K562 (cell line): ENCODE data around the gene SOWAHA. TPM values are rescaled to one million over a fixed set of nuclear protein-coding genes. Genes with fewer than 3 reads are reported as not detected.
"Not testable (repeated sequence)": the region's sequence is repeated elsewhere in the genome, so short reads cannot be mapped to it uniquely, and the experiment has no call there.

ENCODE experiments used
- ATAC-seq: fragments of 200-7000 bp; cut with Tn5 transposase; 3 replicates; pipeline ENCODE4 v1.9.1; 2020; ENCODE audit warnings: moderate library complexity
- BruUV-seq: library from RNA; stranded (reverse); fragments of 400-500 nt; replicated peaks from 2 replicates; lab custom pipeline; 2021; lab: Mats Ljungman, UMichigan
- CTCF ChIA-PET: fragments of 300-600 bp; formaldehyde crosslinking; extraction: SDS; loops from one replicate; lab custom pipeline; 2021; ENCODE audit warnings: low intra/inter-chr PET ratio; lab: Yijun Ruan, JAX
- POLR2A ChIA-PET: fragments of 300-600, 350-650 bp; sonication (Branson Sonifier 250); formaldehyde crosslinking; extraction: SDS; loops from one replicate; lab custom pipeline; 2021; ENCODE audit warnings: antibody characterized with exemption, inconsistent platforms; lab: Yijun Ruan, JAX
- DNase-seq, 4 experiments: peaks; one replicate each; pipeline versions ENCODE4 v3.0.0 to v3.0.0-alpha.2; 2011 to 2018; ENCODE audit warnings: low spot score in 3 of 4, mixed read lengths in 3 of 4; ENCODE audit errors: extremely low read depth in 1 of 4
- FAIRE-seq: peaks from 2 replicates; lab custom pipeline; 2011; peaks lifted over from hg19 to GRCh38; lab: Jason Lieb, UNC
- H2AFZ ChIP-seq: 2 replicates; pipeline ENCODE4 v1.6.0; 2011; ENCODE audit warnings: low read depth, low read length, control low read depth, inconsistent platforms
- H3K27ac ChIP-seq: fragments of 200-600 bp; 3 replicates; pipeline ENCODE4 v1.8.0; 2011; ENCODE audit warnings: low read depth, mild to moderate bottlenecking, control low read depth, inconsistent platforms, low read length, moderate library complexity, mixed read lengths; ENCODE audit errors: extremely low read depth
- H3K27me3 ChIP-seq, 2 experiments: fragments of 300-600 bp in 1 of 2; 2 replicates in 1 of 2; 3 replicates in 1 of 2; pipeline versions ENCODE4 v1.6.0 to v1.8.0; 2011; ENCODE audit warnings: inconsistent platforms in 2 of 2, low read length in 2 of 2, mild to moderate bottlenecking in 1 of 2, mixed read lengths in 1 of 2, moderate library complexity in 1 of 2; ENCODE audit not compliant: control insufficient read depth in 2 of 2, insufficient read depth in 2 of 2
- H3K36me3 ChIP-seq: fragments of 300-600 bp; 3 replicates; pipeline ENCODE4 v1.8.0; 2011; ENCODE audit warnings: mild to moderate bottlenecking, low read length, inconsistent platforms; ENCODE audit not compliant: control insufficient read depth, insufficient read depth
- H3K4me1 ChIP-seq, 2 experiments: fragments of 200-600 bp in 1 of 2; replicated peaks in 1 of 2; 2 replicates in 1 of 2; 3 replicates in 1 of 2; pipeline versions ENCODE4 v1.5.1 to v1.8.0; 2011; ENCODE audit warnings: inconsistent platforms in 2 of 2, low read length in 2 of 2, mild to moderate bottlenecking in 1 of 2, mixed read lengths in 1 of 2, moderate library complexity in 1 of 2; ENCODE audit not compliant: control insufficient read depth in 2 of 2, insufficient read depth in 2 of 2
- H3K4me2 ChIP-seq: 2 replicates; pipeline ENCODE4 v1.6.1; 2011; ENCODE audit warnings: low read length, control low read depth, inconsistent platforms, mixed read lengths; ENCODE audit not compliant: insufficient read depth
- H3K4me3 ChIP-seq: fragments of 200-600 bp; sonication (generic), shearing (Covaris generic); 2 replicates; pipeline ENCODE4 v1.5.1; 2016; ENCODE audit warnings: control low read depth, inconsistent platforms
- H3K79me2 ChIP-seq: fragments of 200-600 bp; 3 replicates; pipeline ENCODE4 v1.8.0; 2011; ENCODE audit warnings: low read length, inconsistent platforms; ENCODE audit not compliant: control insufficient read depth, insufficient read depth
- H3K9ac ChIP-seq, 2 experiments: 2 replicates each; pipeline versions ENCODE4 v1.6.0 to v1.6.1; 2011; ENCODE audit warnings: low read depth in 2 of 2, low read length in 2 of 2, control low read depth in 1 of 2, inconsistent platforms in 1 of 2, mild to moderate bottlenecking in 1 of 2, mixed read lengths in 1 of 2; ENCODE audit not compliant: insufficient read depth in 1 of 2
- H3K9me1 ChIP-seq: one replicate; pipeline ENCODE4 v1.6.0; 2011; ENCODE audit warnings: inconsistent platforms, mild to moderate bottlenecking, low read length, moderate library complexity; ENCODE audit not compliant: control insufficient read depth, insufficient read depth
- H3K9me3 ChIP-seq: replicated peaks from 2 replicates; pipeline ENCODE4 v1.5.1; 2011; ENCODE audit warnings: low read depth, low read length, inconsistent platforms; ENCODE audit not compliant: control insufficient read depth, insufficient read depth
- H4K20me1 ChIP-seq: replicated peaks from 2 replicates; pipeline ENCODE4 v1.6.1; 2011; ENCODE audit warnings: low read length, inconsistent platforms, mixed read lengths; ENCODE audit not compliant: control insufficient read depth, insufficient read depth
- SPI1 ChIP-seq: IDR thresholded peaks from 2 replicates; pipeline ENCODE4 v1.6.1; 2011; ENCODE audit warnings: low read depth, low read length, control low read depth, borderline replicate concordance
- ZNF146 ChIP-seq: IDR thresholded peaks from one replicate; pipeline ENCODE4 v1.6.1; 2018; ENCODE audit warnings: missing compliant biosample characterization; ENCODE audit not compliant: unreplicated experiment
- WGBS: fragments of 100-300 bp; shearing (Covaris generic); methylation state at CpG from one replicate; pipeline ENCODE4 v1.1.6; 2016; ENCODE audit warnings: low coverage, mixed read lengths; ENCODE audit not compliant: insufficient coverage; ENCODE audit errors: missing lambda C conversion rate; 5-methylcytosine and 5-hydroxymethylcytosine counted together
- in situ Hi-C: fragments of 300-500 bp; cut with MboI; formaldehyde crosslinking; loops from 4 replicates; pipeline ENCODE4 v1.15.0; 2018; ENCODE audit warnings: inconsistent platforms, mixed read lengths
- intact Hi-C: fragments of 100-400 bp; cut with micrococcal nuclease; formaldehyde crosslinking; loops from 2 replicates; pipeline ENCODE4 v1.14.2; 2022
- polyA plus RNA-seq, 8 experiments: library from polyadenylated mRNA; depleted of rRNA in 4 of 8; stranded (reverse) in 5 of 8; unstranded in 3 of 8; fragments of >200 nt; fragmentation: Nextera tagmentation in 2 of 8; fragmentation: Illumina TruSeq in 1 of 8; extraction: Ambion mirVana in 2 of 8; extraction: Trizol in 1 of 8; gene quantifications; 2 replicates each; pipeline versions ENCODE4 v1.2.1 to v1.2.3, GENCODE V29; 2011 to 2014; ENCODE audit warnings: inconsistent platforms in 1 of 8, missing spikeins in 1 of 8
- total RNA-seq, 7 experiments: library from RNA; depleted of rRNA in 6 of 7; stranded (reverse); fragments of >200 nt in 6 of 7; fragmentation: Illumina TruSeq in 2 of 7; extraction: Trizol in 2 of 7; gene quantifications; 2 replicates each; pipeline versions ENCODE4 v1.2.1 to v1.2.3, GENCODE V29; 2011 to 2021; ENCODE audit warnings: low replicate concordance in 1 of 7

The SOWAHA gene
- total and polyA plus RNA-seq, 9 of the 15 experiments (the other 6 are each of a cell fraction or from before 2014, with no cell fraction given): not detected

DNA sequence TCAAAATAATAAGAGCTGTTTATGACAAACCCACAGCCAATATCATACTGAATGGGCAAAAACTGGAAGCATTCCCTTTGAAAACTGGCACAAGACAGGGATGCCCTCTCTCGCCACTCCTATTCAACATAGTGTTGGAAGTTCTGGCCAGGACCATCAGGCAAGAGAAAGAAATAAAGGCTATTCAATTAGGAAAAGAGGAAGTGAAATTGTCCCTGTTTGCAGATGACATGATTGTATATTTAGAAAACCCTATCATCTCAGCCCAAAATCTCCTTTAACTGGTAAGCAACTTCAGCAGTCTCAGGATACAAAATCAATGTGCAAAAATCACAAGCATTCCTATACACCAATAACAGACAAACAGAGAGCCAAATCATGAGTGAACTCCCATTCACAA, 8.9 kb upstream of the SOWAHA start:
- H3K4me1 ChIP-seq, H4K20me1 ChIP-seq, H2AFZ ChIP-seq, DNase-seq, BruUV-seq, H3K36me3 ChIP-seq, H3K4me3 ChIP-seq, CTCF ChIA-PET: not testable (repeated sequence)
- WGBS: no CpG with 5 or more reads among the region's 1 CpG
- intact Hi-C loops: loop anchor here (5.0 kb wide), 1 partner anchor 47 kb away; no protein-coding TSS in a partner anchor
- peak; percentile 66; the same call in 1 of the 2 replicates for TF ChIP-seq SPI1
- TF ChIP-seq, all 486 proteins: peak for 1; not testable (repeated sequence) for 485
- H3K27ac ChIP-seq, H3K79me2 ChIP-seq, H3K9ac ChIP-seq, H3K9me1 ChIP-seq, H3K9me3 ChIP-seq, ATAC-seq, H3K27me3 ChIP-seq, FAIRE-seq, in situ Hi-C loops, H3K4me2 ChIP-seq, POLR2A ChIA-PET: not testable (repeated sequence)

DNA sequence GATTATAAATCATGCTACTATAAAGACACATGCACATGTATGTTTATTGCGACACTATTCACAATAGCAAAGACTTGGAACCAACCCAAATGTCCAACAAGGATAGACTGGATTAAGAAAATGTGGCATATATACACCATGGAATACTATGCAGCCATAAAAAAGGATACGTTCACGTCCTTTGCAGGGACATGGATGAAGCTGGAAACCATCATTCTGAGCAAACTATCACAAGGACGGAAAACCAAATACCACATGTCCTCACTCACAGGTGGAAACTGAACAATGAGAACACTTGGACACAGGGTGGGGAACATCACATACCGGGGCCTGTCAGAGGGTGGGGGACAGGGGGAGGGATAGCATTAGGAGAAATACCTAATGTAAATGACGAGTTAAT, 7.2 kb upstream of the SOWAHA start:
- CTCF ChIA-PET, H2AFZ ChIP-seq, FAIRE-seq, H3K4me1 ChIP-seq, ATAC-seq, H3K9me1 ChIP-seq, H3K36me3 ChIP-seq, H3K9ac ChIP-seq, H3K79me2 ChIP-seq, H4K20me1 ChIP-seq, H3K4me3 ChIP-seq, in situ Hi-C loops, BruUV-seq, H3K27me3 ChIP-seq, DNase-seq, POLR2A ChIA-PET, H3K27ac ChIP-seq, H3K4me2 ChIP-seq, H3K9me3 ChIP-seq: not testable (repeated sequence)
- 53% methylated on average over 5 of the region's 6 CpGs for WGBS
- intact Hi-C loops: loop anchor here (2.0 kb wide), 2 partner anchors 31 to 61 kb away; partner anchors contain the start of genes GDF9 and UQCRQ
- TF ChIP-seq ZNF146 (CRISPR knock-in tag): peak; percentile 86

GRCh38 chr5:132806804-132807162, 6.3 kb upstream of the SOWAHA start:
- H3K36me3 ChIP-seq, DNase-seq, H4K20me1 ChIP-seq, H3K9me1 ChIP-seq, H3K4me1 ChIP-seq, FAIRE-seq, H3K9me3 ChIP-seq, H3K79me2 ChIP-seq, H3K27ac ChIP-seq, in situ Hi-C loops, H3K27me3 ChIP-seq, BruUV-seq, H3K4me3 ChIP-seq, ATAC-seq, CTCF ChIA-PET: not testable (repeated sequence)
- intact Hi-C loops: loop anchor here (2.0 kb wide), 2 partner anchors 32 to 60 kb away; partner anchors contain the start of genes GDF9 and UQCRQ
- peak overlapping the region; percentile 62 for H2AFZ ChIP-seq
- H3K9ac ChIP-seq: peak overlapping the region; percentile 4 to 70; a peak in 1 of 4 replicates
- POLR2A ChIA-PET: interaction anchor here (0.8 to 1.9 kb wide), 8 partner anchors 9 to 57 kb away, joined by 3 to 9 read pairs (median 4); no protein-coding TSS in a partner anchor
- 0 out of 2 replicates have a peak overlapping the region, but pooled peaks have one; percentile 9 for H3K4me2 ChIP-seq
- 88% methylated on average over 12 of the region's 12 CpGs for WGBS
